Activated CD8-positive, alpha-beta T cell treated with anti-CD3 and anti-CD28 coated beads for 36 hours (primary cell): ENCODE measurements around the gene LMF2. TPM values are rescaled to one million over a fixed set of nuclear protein-coding genes. Genes with fewer than 3 reads are reported as not detected.

Experiments used
- ATAC-seq: fragments of 200-7000 bp; cut with Tn5 transposase; one replicate; pipeline ENCODE4 v1.10.0; 2021; ENCODE audit warnings: mild to moderate bottlenecking, moderate library complexity
- CTCF ChIA-PET: fragments of 350-600 bp; sonication (Branson Sonifier 250); formaldehyde crosslinking; loops from one replicate; lab custom pipeline; 2021; ENCODE audit warnings: antibody characterized with exemption; lab: Charles Lee
- POLR2A ChIA-PET: fragments of 350-600 bp; sonication (Branson Sonifier 250); formaldehyde crosslinking; loops from one replicate; lab custom pipeline; 2021; ENCODE audit warnings: antibody characterized with exemption; lab: Charles Lee
- DNase-seq: peaks from one replicate; pipeline ENCODE4 v3.0.0-alpha.2; 2020
- H3K27ac Mint-ChIP-seq: one replicate; pipeline ENCODE4 v1.8.0; 2021; ENCODE audit warnings: mild to moderate bottlenecking, mixed read lengths
- H3K27me3 Mint-ChIP-seq: one replicate; pipeline ENCODE4 v1.8.0; 2021; ENCODE audit warnings: mixed read lengths
- H3K36me3 Mint-ChIP-seq: one replicate; pipeline ENCODE4 v1.8.0; 2021; ENCODE audit warnings: low read depth, mixed read lengths
- H3K4me1 Mint-ChIP-seq: one replicate; pipeline ENCODE4 v1.8.0; 2021; ENCODE audit warnings: low read depth, mixed read lengths
- H3K4me3 Mint-ChIP-seq: one replicate; pipeline ENCODE4 v1.8.0; 2021; ENCODE audit warnings: mild to moderate bottlenecking, moderate library complexity, mixed read lengths
- H3K9me3 Mint-ChIP-seq: one replicate; pipeline ENCODE4 v1.8.0; 2021; ENCODE audit warnings: mixed read lengths
- CTCF ChIP-seq: fragments of 200-600 bp; IDR thresholded peaks from one replicate; pipeline ENCODE4 v1.8.0; 2022; ENCODE audit warnings: antibody characterized with exemption, mild to moderate bottlenecking
- intact Hi-C: fragments of 100-400 bp; cut with micrococcal nuclease; formaldehyde crosslinking; loops from one replicate; pipeline ENCODE4 v1.10.0; 2022
- total RNA-seq, 2 experiments: library from RNA; stranded (reverse); gene quantifications; one replicate each; pipeline ENCODE4 v1.2.3, GENCODE V29; 2021

Gene LMF2
- total RNA-seq, 2 experiments from 2014 or later = 48.0 to 48.8 TPM

- CTCF ChIA-PET = interaction anchor here (1.5 kb wide), 1 partner anchor 71 kb away, joined by 3 read pairs; the partner anchor contains the start of gene SCO2
- POLR2A ChIA-PET = interaction anchor here (1.0 to 1.7 kb wide), 2 partner anchors 15 to 65 kb away, joined by 3 read pairs; no protein-coding TSS in a partner anchor
- intact Hi-C loops = no loop called here
- Mint-ChIP-seq H3K9me3 (no peaks in the 10 kb centered on the region), H3K27ac (no peak overlapping the region), H3K36me3 (peaks cover 42% of the 10 kb centered on the region), H3K4me1 (peaks cover 14% of the 10 kb centered on the region), H3K4me3 (no peak overlapping the region), H3K27me3 (no peaks in the 10 kb centered on the region)
- DNase-seq (no peak), ATAC-seq (no peak)
- TF ChIP-seq CTCF = no peak
These were observed 52.9 kb downstream of the LMF2 start for GRCh38 chr22:50454556-50455075.

Other genes with a start within 250 kb of the LMF2 start
- 1 to 10 TPM; 7.9 to 9.2 TPM for gene MAPK12, start 246.0 kb downstream of the LMF2 start, total RNA-seq
- gene MAPK11, start 237.3 kb downstream of the LMF2 start, total RNA-seq = 1 to 10 TPM; 5.9 to 6.2 TPM
- gene PLXNB2, start 200.1 kb downstream of the LMF2 start, total RNA-seq = 10 to 100 TPM; 22.1 to 26.4 TPM
- gene DENND6B, start 180.7 kb downstream of the LMF2 start, total RNA-seq = 1 to 10 TPM; 4.6 to 5.3 TPM
- gene PPP6R2, start 164.4 kb downstream of the LMF2 start, total RNA-seq = 10 to 100 TPM; 44.2 to 44.3 TPM
- gene SBF1, start 32.7 kb downstream of the LMF2 start, total RNA-seq = 100 to 1,000 TPM; 120 TPM
- 1 to 10 TPM; 5.5 to 6.8 TPM for gene ADM2, start 26.2 kb downstream of the LMF2 start, total RNA-seq
- under 1 TPM in 1 of 2 experiments, not detected in 1; 0.29 TPM for gene MIOX, start 20.8 kb downstream of the LMF2 start, total RNA-seq
- 100 to 1,000 TPM; 121 to 126 TPM for gene NCAPH2, start 522 bp upstream of the LMF2 start, total RNA-seq
- 1 to 10 TPM in 1 of 2 experiments, not detected in 1; 2.7 TPM for gene SCO2, start 17.9 kb upstream of the LMF2 start, total RNA-seq
- 10 to 100 TPM; 24.2 to 24.7 TPM for gene TYMP, start 22.3 kb upstream of the LMF2 start, total RNA-seq
- 1 to 10 TPM; 5.8 to 6.8 TPM for gene KLHDC7B, start 38.2 kb upstream of the LMF2 start, total RNA-seq
- not detected for gene SYCE3, start 55.2 kb upstream of the LMF2 start, total RNA-seq
- 10 to 100 TPM; 42.9 to 43.7 TPM for gene CPT1B, start 70.7 kb upstream of the LMF2 start, total RNA-seq
- 10 to 100 TPM; 55.6 to 60.3 TPM for gene CHKB, start 75.1 kb upstream of the LMF2 start, total RNA-seq
- gene MAPK8IP2, start 93.1 kb upstream of the LMF2 start, total RNA-seq = under 1 TPM; 0.11 TPM
- 10 to 100 TPM; 11.6 to 11.8 TPM for gene ARSA, start 120.5 kb upstream of the LMF2 start, total RNA-seq
- under 1 TPM; 0.16 to 0.22 TPM for gene SHANK3, start 165.1 kb upstream of the LMF2 start, total RNA-seq
- not detected for gene ACR, start 230.5 kb upstream of the LMF2 start, total RNA-seq